GM13977 (cell line): ENCODE data around the gene BMP2.

Experiments
- DNase-seq: peaks from one replicate; pipeline ENCODE4 v3.0.0; 2012; ENCODE audit warnings: low spot score
- in situ Hi-C: fragments of 300-500 bp; cut with MboI; formaldehyde crosslinking; loops from one replicate; pipeline ENCODE4 v1.12.0; 2022; ENCODE audit warnings: low sequenced_read_pairs, low pct_unique_long_range_greater_than_20kb, mixed read lengths, inconsistent platforms; ENCODE audit not compliant: unreplicated experiment
- TF ChIP-seq, protein P1 (sequence below): IDR thresholded peaks from 2 replicates; pipeline ENCODE4 v1.5.1; 2012; ENCODE audit warnings: mild to moderate bottlenecking, control low read depth; ENCODE audit not compliant: insufficient read depth; ENCODE audit errors: extremely low read depth, missing control alignments

BMP2 gene

DNA sequence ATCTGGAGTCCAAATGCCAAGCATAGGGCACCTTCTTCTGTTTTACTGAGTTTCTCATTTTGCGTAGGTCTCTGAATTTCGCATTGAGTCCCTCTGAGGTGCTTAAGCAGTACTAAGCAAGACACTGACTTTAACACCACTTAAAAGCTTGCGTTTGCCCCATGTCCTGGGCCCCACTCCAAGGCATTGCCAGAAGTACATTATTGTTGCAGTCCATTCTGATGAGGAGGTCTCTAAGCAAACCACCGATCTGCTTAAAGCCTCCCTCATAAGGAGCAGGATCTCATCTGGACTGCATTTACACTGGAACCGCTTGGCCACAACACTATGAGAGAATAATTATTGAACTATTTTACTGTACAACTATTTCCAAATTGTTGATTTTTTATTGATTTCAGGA lies 16.3 kb downstream of the BMP2 start:
- TF ChIP-seq, protein P1, sequence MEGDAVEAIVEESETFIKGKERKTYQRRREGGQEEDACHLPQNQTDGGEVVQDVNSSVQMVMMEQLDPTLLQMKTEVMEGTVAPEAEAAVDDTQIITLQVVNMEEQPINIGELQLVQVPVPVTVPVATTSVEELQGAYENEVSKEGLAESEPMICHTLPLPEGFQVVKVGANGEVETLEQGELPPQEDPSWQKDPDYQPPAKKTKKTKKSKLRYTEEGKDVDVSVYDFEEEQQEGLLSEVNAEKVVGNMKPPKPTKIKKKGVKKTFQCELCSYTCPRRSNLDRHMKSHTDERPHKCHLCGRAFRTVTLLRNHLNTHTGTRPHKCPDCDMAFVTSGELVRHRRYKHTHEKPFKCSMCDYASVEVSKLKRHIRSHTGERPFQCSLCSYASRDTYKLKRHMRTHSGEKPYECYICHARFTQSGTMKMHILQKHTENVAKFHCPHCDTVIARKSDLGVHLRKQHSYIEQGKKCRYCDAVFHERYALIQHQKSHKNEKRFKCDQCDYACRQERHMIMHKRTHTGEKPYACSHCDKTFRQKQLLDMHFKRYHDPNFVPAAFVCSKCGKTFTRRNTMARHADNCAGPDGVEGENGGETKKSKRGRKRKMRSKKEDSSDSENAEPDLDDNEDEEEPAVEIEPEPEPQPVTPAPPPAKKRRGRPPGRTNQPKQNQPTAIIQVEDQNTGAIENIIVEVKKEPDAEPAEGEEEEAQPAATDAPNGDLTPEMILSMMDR = no peak
- no peak for DNase-seq
- in situ Hi-C loops = no loop called here

DNA sequence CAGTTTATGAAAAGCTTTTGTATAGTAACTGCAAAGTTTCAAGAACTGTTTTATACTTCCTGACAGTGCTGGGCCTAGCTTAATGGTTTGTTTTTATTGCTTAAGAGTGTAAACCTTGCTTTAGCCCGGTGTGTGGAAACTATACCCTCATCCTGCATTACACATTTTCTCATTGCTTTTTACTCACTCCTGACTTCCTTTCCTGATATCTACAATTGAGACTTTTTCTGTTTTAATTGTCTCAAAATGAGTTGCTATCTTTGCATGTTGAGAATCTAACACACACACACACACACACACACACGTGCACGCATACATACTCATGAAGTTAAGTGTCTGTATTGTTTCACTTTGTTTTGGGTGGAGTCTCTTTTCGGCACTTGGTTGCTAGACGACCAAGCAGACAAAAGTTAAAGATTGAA lies 16.7 kb downstream of the BMP2 start:
- in situ Hi-C loops = no loop called here
- TF ChIP-seq, protein P1 = no peak
- DNase-seq = no peak

DNA sequence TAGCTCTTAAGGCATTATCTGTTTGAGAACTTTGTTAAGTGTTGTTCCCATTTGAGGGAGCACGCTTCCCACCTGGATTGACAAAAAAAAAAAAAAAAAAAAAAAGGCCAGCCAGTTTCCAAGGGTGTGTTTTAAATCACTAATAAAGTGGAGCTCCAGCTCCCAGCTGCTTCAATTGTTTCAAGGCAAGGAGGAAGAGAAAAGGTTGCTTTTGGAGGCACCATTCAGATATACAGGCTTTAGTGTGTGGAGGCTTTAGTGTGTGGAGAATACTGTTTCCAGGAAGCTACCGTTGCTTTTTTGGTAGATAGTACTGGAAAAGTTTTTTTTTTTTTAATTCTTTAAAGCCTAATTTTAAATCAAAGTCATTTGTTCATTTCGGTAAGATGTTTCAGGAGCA lies 17.3 kb downstream of the BMP2 start:
- in situ Hi-C loops = no loop called here
- TF ChIP-seq, protein P1 = no peak
- no peak for DNase-seq

DNA sequence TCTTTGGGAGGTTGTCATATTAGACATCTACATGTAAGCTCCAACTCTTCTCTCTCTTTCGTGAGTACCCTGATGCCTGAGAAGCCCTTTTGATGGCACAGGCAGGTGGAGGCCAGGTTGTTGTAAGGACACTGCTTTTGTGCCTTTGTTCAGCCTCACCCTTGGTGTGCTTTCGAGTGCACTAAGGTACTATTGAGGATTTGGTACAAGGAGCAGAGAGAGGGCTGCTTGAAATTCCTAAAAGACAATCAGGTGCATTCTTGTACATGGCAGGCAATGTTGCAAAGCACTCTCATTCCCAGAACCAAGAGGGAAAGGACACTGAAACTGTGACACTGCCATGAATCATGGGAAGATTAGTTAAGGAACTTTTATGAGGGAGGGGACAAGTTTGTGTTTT lies 19.1 kb downstream of the BMP2 start:
- in situ Hi-C loops = no loop called here
- DNase-seq = no peak
- TF ChIP-seq, protein P1 = no peak

DNA sequence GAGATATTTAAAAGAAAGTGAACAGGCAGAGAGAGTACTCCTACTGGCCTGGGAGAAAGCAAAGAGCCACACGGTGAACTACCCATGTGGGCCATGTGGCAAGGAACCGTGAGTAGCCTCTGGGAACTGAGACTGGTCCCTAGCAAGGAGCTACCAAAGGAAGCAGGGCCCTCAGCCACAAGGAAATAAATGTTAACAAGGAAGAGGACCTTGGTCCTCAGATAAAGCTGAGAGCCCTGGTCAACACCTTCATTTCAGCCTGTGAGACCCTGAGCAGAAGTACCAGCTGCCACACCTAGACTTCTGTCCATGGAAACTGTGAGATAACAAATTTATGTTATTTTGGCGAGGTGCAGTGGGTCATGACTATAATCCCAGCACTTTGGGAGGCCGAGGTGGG lies 25.3 kb downstream of the BMP2 start:
- in situ Hi-C loops = no loop called here
- TF ChIP-seq, protein P1 = no peak
- DNase-seq = no peak

DNA sequence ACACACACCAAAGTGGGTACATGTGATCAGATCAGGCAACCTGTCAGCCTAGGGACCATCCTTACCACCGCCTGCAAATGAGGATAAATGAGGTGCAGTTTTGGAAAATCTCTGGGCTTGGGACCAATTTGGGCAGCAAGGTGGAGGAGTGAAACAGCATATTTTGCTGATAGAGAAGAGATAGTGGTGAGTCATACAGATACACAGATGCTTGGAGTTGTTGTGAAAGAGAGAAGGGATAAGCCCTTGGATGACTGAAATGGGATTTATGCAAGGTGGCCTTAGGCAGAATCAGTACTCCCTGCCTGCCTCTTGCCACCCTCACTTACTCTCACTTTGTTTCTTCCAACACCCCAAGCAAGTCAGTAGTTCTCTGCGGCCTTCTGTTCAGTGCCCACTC lies 34.7 kb downstream of the BMP2 start:
- TF ChIP-seq, protein P1 = no peak
- in situ Hi-C loops = no loop called here
- DNase-seq = no peak

DNA sequence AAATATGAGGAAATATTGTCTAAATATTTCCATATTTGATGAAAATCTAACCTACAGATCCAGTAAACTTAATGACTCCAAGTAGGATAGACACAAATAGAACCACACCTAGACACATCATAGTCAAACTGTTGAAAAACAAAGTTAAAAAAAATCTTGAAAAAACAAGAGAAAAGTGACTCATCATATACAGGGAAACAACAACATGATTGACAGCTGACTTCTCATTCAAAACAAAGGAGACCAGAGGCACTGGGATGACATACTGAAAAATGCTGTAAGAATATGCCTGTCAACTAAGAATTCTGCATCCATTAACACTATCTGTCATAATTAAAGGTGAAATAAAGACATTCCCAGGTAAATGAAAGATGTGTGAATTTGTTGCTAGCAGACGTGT lies 38.8 kb downstream of the BMP2 start:
- in situ Hi-C loops = no loop called here
- TF ChIP-seq, protein P1 = no peak
- no peak for DNase-seq
